ENCODE results near the gene HOXC9. TPM values are rescaled to one million over a fixed set of nuclear protein-coding genes. Genes with fewer than 3 reads are reported as not detected.

HOXC9 gene
- total and polyA plus RNA-seq, 2 of the 8 experiments (the other 6 are each of a cell fraction or from before 2014, with no cell fraction given), result not detected

DNA sequence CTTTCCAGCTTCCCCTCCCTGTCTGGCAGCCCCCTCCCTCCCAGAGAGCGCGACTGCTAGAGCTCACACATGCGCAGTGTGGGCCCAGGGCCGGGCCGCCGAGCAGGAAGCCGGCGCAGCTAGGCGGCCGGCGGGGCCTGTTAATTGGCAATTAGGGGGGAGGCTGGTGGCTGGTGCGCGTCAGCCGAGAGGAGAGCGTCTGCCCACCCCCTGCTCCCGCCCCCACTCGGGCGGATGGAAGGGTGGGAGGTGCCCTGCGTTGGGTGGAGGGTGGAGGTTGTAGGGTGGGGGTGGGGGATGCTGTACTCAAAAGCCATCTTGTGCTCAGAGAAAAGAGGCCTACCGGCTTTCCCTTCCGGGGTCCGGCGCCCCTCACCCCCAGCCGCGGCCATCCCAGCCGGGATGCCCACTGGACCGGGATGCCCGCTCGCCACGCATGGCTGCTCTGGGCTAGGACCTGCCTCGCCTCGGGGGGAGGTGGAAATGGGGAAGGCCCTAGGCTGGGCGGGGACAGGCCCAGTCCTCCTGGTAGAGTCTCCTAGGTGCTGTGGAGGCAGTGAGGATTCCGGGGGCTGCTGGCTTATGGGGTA, 18.0 kb downstream of the HOXC9 start:
- peaks cover 6 to 42% of the 10 kb centered on the region in 2 experiments for H4K20me1 ChIP-seq (replicated peaks in 1 of 2; ENCODE audit: control insufficient read depth in 1 of 2, insufficient read depth in 2 of 2, low read length in 2 of 2)
- peak overlapping the region; percentile 90; the same call in 1 of the 2 replicates for H2BK12ac ChIP-seq (ENCODE audit: low read depth, low read length)
- no peak overlapping the region for H3K23ac ChIP-seq (ENCODE audit: insufficient read length)
- no peak overlapping the region for H3K56ac ChIP-seq (replicated peaks; ENCODE audit: insufficient read length, low read depth, low read length)
- no peak overlapping the region for H3K4ac ChIP-seq (replicated peaks; ENCODE audit: insufficient read length, low read depth, low read length)
- POLR2A ChIA-PET (ENCODE audit: partially characterized antibody), result interaction anchor here (1.3 kb wide), 1 partner anchor 80 kb away, joined by 4 read pairs; the partner anchor contains the start of gene HOXC13
- H3K9ac ChIP-seq (replicated peaks in 1 of 4; ENCODE audit: extremely low read depth in 1 of 4, low read depth in 3 of 4, low read length in 3 of 4), result no peak overlapping the region
- H2BK5ac ChIP-seq (ENCODE audit: low read depth, low read length), result no peak overlapping the region
- H3K4me1 ChIP-seq (replicated peaks in 1 of 4; ENCODE audit: control insufficient read depth in 3 of 4, insufficient read depth in 4 of 4, low read length in 3 of 4), result peaks cover 0 to 12% (median 4%) of the 10 kb centered on the region in 4 experiments; a peak in 6 of 7 replicates
- H4K8ac ChIP-seq (ENCODE audit: extremely low read depth, insufficient read depth, low read length), result no peak overlapping the region
- peak overlapping the region in 3 of 4 experiments; percentile 9 to 54 (median 26); a peak in 5 of 8 replicates for H3K4me3 ChIP-seq (ENCODE audit: extremely low read depth in 1 of 4, insufficient read depth in 2 of 4, low read depth in 3 of 4, low read length in 4 of 4)
- H4K91ac ChIP-seq (replicated peaks; ENCODE audit: insufficient read length, low read length), result no peak overlapping the region
- DNase-seq (ENCODE audit: low read depth in 1 of 2, low spot score in 2 of 2) (peak in 1 of 2 experiments; percentile 83), FAIRE-seq (no peak)
- TF ChIP-seq CHD1 (IDR thresholded peaks at IDR 0.05; ENCODE audit: low read depth, low read length) (no peak), SUZ12 (IDR thresholded peaks at IDR 0.05; ENCODE audit: low read length) (peak; percentile 74; the same call in 1 of the 2 replicates), NRF1 (IDR thresholded peaks at IDR 0.05; ENCODE audit: low read depth, low read length) (peak; percentile 71), POLR2A (IDR thresholded peaks at IDR 0.05; ENCODE audit: control extremely low read depth in 1 of 2, low read depth in 2 of 2, low read length in 2 of 2) (no peak), KDM4A (IDR thresholded peaks at IDR 0.05; ENCODE audit: low read depth, low read length, severe bottlenecking) (peak; percentile 64), KDM1A (IDR thresholded peaks at IDR 0.05; ENCODE audit: borderline replicate concordance, low read length) (no peak), EZH2 (IDR thresholded peaks at IDR 0.05; ENCODE audit: low read depth, low read length, severe bottlenecking) (peak; percentile 72), ASH2L (IDR thresholded peaks at IDR 0.05; ENCODE audit: low read length) (peak; percentile 33), SRF (IDR thresholded peaks at IDR 0.05; ENCODE audit: low read depth, low read length) (no peak)
- no peak overlapping the region for H4K5ac ChIP-seq (ENCODE audit: insufficient read length, low read depth, low read length)
- 5% methylated on average over 24 of the region's 34 CpGs; no CpG with 5 or more reads in 1 of the 2 experiments for WGBS, 2 experiments (ENCODE audit: extremely low coverage in 1 of 2, insufficient coverage in 1 of 2, insufficient read length in 1 of 2, insufficient replicate concordance in 2 of 2, low coverage in 1 of 2, low lambda C conversion rate in 2 of 2, missing lambda C conversion rate in 1 of 2)
- no peak overlapping the region for H3K14ac ChIP-seq (ENCODE audit: insufficient read length)
- H2BK15ac ChIP-seq (ENCODE audit: low read length), result no peak overlapping the region
- peak overlapping the region; percentile 28 to 79 for H3K4me2 ChIP-seq (ENCODE audit: insufficient read depth in 1 of 2, low read depth in 2 of 2, low read length in 2 of 2)
- no peak overlapping the region for H3K27ac ChIP-seq (ENCODE audit: low read depth, low read length)
- CTCF ChIA-PET (ENCODE audit: partially characterized antibody), result interaction anchor here (0.9 to 3.8 kb wide), 12 partner anchors 9 to 197 kb away, joined by 3 to 50 read pairs (median 4); partner anchors contain the start of genes HOXC12, HOXC8 and HOXC9
- peaks cover 95 to 100% (median 100%) of the 10 kb centered on the region in 4 experiments for H3K27me3 ChIP-seq (replicated peaks in 1 of 4; ENCODE audit: control insufficient read depth in 3 of 4, extremely low read depth in 1 of 4, insufficient read depth in 3 of 4, low read length in 3 of 4)
- peaks cover 3% of the 10 kb centered on the region; the same call in 1 of the 2 replicates for H3K23me2 ChIP-seq (ENCODE audit: low read depth, low read length)
- no peak overlapping the region for H2AK5ac ChIP-seq (ENCODE audit: low read depth, low read length)
- no peaks in the 10 kb centered on the region; a peak in 1 of 8 replicates for H3K36me3 ChIP-seq (ENCODE audit: control insufficient read depth in 2 of 4, insufficient read depth in 4 of 4, low read length in 3 of 4)
- H3K18ac ChIP-seq (ENCODE audit: extremely low read depth, low read length), result no peak overlapping the region; the same call in 1 of the 2 replicates
- no peak overlapping the region for H2AFZ ChIP-seq (ENCODE audit: low read length)
- H2BK120ac ChIP-seq (replicated peaks; ENCODE audit: low read depth, low read length), result no peak overlapping the region
- H3K79me2 ChIP-seq (ENCODE audit: control insufficient read depth in 1 of 2, insufficient read depth in 2 of 2, low read length in 2 of 2), result no peaks in the 10 kb centered on the region
- 0 out of 2 replicates have a peak overlapping the region, but pooled peaks have one; percentile 18 for H2BK20ac ChIP-seq (ENCODE audit: low read length)
- H3K9me3 ChIP-seq (ENCODE audit: insufficient read depth in 2 of 2, low read depth in 1 of 2, low read length in 1 of 2), result no peaks in the 10 kb centered on the region
- H3K79me1 ChIP-seq (ENCODE audit: low read depth, low read length), result no peaks in the 10 kb centered on the region
